Amniotic stem cell (primary cell): ENCODE data around the gene WEE1.

Source experiments
- DNase-seq: peaks from one replicate; lab custom pipeline; 2025; lab: John Stamatoyannopoulos, UW

The WEE1 gene

DNA sequence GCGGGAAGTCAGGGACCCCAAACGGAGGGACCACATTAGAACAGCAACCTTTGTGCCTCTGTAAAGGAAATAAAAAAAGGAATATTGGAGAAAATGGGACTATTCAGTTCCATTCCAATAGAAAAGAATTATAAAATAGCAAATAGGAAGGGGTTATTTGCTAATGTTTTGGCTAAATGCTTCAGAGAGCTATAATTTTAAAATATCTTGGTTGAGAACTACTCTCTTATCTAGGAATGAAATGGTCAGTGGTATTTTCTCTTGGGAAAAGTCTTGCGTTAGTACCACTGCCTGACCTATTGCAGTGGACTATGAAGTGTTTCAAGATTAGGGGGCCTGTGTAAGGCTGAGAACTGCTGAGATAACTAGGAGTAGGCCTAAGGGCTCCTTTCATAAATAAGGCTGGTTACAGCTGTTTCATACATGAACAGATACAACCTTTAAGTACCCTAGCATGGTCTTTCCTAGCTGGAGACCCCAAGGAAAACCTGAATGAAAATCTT lies 6.9 kb upstream of the WEE1 start:
- no peak for DNase-seq

DNA sequence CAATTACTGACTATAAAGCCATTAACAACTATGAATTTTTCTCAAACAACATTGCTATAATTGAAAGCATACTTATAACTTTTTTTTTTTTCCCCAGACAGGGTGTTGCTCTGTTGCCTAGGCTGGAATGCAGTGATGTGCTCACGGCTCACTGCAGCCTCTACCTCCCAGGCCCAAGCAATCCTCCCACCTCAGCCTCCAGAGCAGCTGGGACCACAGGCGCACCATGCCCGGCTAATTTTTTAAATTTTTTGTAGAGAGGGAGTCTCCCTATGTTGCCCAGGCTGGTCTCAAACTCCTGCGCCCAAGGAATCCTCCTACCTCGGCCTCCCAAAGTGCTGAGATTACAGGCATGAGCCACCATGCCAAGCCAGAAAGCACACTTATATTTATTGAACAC lies 6.1 kb upstream of the WEE1 start:
- DNase-seq = no peak

DNA sequence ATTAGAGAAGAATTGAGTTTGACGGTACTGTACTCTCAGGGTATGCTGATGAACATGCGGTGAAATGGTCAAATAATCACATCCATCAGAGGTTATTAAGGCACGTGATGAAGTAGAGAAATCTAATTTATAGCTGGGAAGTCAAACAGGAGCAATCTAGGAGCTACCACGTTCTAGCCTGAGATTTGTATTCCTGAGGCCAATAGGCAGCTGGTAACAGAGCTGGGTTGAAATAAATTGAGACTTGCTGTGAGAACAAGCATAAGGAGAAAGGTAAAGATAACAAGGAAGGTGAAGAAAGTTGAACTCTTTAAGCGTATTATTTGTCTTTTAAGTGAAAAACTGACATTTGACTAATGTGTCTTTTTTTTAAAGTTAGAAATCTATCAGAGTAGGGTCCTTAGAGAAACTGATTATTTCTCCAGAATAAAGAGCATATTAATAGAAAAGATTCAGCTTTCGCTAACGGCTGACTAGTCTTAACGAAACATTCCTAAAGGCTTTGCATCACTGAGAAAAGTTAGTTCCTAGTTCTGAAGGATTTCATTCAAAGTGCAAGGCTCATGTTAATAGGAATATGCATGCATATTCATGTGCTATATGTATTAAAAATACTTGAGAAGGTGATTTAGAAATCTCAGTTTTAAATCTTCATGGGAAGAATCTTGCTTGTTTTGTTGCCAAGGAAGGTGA lies 5.2 kb upstream of the WEE1 start:
- DNase-seq = no peak

DNA sequence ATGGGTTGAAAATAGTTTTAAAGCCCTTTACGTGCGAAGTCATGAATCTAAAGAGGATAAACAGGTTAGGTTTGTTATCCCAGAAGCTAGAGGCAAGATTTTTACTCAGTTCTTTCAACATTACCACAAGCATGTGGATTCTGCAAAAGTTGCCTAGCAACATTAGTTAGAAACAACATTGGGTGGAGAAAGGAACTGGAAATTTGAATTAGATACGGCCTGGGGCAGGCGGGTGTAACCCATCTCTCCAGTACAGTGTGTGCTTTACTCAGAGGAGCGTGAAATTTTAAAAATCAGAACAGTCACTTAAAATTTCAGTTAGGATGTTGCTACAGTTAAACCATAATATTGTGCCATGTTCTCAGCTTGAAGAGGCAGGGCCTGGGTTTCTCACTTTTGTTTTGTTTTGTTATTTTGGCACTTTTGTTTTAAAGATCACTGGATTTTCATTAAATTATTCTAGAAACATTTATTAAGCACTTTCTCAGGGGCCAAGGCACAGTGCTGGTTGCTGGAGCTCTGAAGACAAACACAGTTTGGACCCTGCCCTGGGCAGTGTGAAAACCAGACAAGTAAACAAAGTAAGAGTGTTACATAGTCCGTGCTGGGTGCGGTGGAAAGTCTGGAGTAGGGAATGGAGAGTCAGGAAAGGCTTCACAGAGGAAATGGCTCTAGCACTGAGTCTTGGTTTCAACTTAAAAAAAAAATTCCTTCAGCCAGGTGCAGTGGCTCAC lies 4.4 kb upstream of the WEE1 start:
- DNase-seq = peak; percentile 90

DNA sequence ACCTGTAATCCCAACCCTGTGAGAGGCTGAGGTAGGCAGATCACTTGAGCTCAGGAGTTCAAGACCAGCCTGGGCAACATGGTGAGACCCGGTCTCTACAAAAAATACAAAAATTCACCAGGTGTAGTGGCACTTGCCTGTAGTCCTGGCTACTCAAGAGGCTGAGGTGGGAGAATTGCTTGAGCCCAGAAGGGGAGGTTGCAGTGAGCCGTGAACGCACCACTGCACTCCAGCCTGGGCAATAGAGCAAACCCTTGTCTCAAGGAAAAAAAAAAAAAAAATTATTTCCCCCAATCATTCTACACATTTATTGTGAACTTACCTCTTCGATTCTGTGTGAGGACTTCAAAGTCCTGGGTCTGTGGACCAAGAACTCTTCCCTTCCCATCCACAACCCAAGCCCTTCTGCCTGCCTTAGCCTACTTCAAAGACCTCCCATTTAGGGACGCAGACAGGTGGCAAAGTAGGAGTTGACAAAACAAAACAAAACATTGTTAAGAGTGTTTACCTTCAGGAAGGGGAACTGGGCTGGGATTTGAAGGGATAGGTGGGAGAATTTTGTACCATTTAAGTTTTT lies 3.8 kb upstream of the WEE1 start:
- DNase-seq = no peak

DNA sequence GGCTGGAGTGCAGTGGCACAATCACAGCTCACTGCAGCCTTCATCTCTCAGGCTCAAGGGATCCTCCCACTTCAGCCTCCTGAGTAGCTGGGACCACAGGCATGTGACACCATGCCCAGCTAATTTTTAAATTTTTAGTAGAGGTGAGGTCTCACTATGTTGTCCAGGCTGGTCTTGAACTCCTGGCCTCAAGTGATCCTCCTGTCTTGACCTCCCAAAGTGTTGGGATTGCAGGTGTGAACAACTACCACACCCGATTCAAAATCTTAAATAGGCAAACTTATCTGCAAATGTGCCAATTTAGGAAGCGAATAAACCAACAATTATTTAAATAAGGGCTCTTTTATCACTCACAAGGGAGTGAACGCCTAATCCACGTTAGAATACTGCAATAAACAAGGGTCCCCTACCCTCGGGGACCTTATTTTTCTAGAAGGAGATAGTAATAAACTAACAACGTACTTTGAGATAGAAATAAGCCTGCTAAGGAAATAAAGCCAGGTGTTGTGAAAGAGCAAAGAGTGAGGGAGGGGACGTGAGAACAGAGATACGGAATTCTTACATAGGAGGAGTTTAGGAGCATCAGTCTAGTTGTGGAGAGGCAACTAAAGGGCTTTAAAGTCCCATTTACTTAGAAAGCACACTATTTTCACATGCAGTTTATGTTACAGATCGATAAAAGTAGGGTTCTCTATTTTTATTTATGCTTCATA lies 3.0 kb upstream of the WEE1 start:
- DNase-seq = no peak

DNA sequence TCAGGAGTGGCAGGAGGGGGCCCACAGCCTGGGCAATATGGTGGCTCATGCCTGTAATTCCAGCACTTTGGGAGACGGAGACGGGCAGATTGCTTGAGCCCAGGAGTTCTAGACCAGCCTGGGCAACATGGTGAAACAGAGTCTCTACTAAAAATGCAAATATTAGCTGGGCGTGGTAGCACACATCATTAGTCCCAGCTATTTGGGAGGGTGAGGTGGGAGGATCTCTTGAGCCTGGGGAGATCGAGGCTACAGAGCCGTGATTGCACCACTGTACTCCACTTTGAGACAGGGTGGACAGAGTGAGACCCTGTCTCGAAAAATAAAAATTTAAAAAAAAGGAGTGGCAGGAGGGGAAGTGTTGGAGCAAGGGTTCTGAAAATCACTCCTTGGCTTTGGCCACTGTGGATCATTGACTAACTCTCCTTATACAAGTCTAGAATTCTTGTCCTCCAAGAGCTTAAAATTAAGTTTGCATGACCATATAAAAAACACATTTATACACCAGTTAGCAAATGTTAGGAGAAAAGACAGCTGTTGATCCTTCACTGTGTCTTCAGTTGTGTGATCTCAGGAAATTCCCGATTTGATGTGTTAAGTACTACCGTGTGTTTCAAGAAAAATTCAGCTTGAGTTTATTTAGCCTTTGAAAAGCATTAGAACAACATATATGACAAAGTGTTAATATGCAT lies 2.3 kb upstream of the WEE1 start:
- no peak for DNase-seq

DNA sequence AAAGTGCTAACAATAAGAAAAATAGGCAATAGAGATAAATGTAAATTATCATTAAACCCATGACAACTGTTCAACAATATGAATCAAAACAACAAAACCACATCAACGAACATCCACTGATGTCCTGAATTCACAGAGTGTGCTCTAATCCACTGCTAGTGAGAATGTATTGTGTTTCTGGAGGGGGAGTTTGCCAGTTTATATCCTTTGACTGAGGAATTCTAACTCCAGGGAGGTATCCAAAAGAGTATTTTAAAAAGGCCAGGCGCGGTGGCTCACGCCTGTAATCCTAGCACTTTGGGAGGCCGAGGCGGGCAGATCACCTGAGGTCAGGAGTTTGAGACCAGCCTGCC lies 1.7 kb upstream of the WEE1 start:
- no peak for DNase-seq

DNA sequence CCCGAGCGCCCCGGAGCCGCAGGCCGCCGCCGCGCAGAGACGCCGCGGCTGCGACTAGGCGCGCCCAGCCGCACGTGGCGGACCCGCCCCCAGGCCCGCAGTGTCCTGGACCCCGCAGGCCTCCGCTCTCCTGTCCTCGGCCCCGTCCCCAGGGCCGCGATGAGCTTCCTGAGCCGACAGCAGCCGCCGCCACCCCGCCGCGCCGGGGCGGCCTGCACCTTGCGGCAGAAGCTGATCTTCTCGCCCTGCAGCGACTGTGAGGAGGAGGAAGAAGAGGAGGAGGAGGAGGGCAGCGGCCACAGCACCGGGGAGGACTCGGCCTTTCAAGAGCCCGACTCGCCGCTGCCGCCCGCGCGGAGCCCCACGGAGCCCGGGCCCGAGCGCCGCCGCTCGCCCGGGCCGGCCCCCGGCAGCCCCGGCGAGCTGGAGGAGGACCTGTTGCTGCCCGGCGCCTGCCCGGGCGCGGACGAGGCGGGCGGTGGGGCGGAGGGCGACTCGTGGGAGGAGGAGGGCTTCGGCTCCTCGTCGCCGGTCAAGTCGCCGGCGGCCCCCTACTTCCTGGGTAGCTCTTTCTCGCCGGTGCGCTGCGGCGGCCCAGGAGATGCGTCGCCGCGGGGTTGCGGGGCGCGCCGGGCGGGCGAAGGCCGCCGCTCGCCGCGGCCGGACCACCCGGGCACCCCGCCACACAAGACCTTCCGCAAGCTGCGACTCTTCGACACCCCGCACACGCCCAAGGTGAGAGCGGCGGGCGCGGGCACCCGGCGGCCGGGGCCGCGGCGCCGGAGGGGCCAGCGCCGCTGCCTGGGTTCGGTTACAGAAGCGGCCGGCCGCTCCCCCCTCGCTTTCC lies 528 bp downstream of the WEE1 start:
- DNase-seq = no peak

DNA sequence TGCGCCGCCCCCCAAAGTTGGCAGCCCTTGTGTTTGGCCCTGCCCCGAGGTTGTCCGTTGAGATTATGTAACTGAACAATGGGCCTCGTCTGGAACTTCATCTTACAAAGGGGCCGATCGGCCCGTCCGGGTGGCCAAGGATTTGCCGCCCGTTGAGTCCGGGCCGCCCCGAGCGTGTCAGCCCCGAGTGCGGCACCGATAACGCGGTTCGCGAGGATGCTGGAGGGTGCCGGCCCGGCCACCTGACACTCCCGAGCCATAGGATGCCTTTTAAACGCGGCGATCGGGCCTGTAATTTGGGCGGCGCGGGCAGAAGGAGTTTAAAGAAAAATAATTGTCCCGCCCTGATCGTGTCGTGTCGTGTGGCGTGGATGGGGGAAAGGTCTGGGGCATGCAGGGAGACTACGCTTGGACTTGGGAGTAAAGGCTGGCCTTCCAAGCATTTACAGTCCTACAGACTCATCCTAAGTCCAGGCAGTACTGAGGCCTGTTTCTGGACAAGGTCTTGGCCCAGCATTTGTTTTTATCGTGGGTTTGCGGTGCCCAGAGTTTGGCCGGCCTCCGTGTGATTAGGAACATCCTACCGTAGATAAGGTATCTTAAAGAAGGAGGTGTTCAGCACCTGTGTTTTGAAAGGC lies 1.3 kb downstream of the WEE1 start:
- DNase-seq = no peak

DNA sequence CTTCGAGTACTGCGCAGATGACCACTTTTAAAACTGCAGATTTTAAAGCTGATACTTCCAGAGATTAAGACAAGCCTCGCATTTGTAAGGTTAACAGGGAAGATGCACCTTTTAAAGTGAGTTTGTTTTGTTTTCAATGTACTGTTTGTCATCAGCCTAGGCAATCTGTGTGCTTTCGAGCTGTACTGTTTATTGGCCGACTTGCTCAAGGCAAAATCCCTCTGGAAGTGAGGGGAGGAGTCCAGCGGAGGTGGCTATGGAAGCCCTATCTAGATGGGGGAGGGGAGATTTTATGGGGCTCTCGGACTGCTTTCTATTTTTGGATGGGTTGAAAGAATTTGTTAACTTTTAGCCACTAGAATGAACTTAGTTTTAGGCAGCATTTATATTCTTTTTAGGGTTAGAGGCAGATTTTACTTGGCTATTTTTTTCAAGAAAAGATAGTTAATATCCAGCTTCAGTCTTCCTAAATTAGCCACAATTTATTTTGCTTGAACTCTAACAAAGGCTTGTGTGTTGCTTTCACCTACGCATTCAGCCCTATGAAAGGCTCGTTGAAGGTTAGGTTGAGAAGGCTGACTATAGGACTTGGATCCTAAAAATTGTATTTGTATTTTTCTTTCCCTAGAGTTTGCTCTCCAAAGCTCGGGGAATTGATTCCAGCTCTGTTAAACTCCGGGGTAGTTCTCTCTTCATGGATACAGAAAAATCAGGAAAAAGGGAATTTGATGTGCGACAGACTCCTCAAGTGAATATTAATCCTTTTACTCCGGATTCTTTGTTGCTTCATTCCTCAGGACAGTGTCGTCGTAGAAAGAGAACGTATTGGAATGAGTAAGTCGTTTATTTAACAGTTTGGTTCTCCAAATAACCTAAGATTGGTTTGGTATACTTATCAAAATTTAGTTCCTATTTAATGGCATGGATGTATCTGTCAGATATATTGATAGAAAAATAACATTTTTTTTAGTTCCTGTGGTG lies 2.1 kb downstream of the WEE1 start:
- DNase-seq = peak; percentile 67

DNA sequence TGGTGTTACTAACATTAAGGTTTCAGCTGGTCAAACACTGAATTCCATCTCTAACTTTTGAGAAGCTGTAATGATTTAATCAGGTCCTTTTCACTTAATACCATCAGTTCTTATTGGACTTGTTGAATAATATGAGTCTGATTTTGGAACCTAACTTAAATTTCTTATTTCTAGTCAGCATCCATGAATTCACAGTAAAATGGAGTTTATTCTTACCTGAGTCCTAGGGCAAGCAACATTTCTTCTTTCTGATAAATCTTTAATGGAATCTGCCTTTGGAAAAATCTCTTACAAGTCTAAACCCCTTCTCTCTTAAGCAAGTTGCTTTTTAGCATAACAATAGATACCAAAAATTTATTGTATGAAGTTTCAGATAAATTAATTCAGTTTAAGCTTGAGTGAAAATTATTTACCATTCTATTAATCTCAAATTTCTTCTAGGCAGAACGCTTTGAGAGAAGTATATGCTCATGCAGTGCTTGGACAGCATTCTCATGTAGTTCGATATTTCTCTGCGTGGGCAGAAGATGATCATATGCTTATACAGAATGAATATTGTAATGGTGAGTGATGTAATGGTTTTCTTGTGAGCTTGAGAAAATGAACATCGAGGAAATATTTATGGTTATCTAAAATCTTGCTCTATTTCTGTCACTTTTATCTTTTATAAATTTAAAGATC lies 3.4 kb downstream of the WEE1 start:
- no peak for DNase-seq

DNA sequence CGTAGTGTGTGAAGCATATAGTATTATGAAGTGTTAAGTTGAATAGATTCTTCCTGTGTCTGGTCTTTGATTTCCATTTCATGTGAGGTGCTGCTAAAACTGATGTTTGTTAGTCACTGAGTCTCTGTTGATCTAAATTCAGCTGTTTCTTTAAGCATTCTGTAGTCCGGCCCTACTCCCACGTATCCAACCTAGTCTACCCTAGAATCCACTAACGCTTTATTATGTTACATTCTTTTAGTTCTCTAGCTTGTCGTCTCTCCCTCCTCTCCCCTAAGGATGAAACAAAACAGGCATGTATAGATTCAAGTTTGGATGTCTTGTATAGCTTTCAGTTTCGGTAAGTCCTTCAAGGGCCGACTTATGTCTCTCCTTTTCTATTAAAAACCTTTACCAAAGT lies 4.1 kb downstream of the WEE1 start:
- no peak for DNase-seq

DNA sequence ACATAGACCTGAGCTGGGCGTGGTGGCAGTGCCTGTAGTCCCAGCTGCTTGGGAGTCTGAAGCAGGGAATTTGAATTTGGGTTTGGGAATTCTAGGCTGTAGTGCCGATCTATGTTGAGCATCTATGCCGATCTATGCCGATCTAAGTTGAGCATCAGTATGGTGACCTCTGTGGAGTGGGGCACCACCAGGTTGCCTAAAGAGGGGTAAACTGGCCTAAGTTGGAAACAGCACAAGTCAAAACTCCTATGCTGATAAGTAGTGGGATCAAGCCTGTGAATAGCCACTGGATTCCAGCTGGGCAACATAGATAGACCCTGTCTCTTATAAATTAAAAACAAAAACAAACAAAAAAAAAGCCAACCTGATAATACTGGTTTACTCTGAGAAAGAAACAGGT lies 7.4 kb downstream of the WEE1 start:
- no peak for DNase-seq

DNA sequence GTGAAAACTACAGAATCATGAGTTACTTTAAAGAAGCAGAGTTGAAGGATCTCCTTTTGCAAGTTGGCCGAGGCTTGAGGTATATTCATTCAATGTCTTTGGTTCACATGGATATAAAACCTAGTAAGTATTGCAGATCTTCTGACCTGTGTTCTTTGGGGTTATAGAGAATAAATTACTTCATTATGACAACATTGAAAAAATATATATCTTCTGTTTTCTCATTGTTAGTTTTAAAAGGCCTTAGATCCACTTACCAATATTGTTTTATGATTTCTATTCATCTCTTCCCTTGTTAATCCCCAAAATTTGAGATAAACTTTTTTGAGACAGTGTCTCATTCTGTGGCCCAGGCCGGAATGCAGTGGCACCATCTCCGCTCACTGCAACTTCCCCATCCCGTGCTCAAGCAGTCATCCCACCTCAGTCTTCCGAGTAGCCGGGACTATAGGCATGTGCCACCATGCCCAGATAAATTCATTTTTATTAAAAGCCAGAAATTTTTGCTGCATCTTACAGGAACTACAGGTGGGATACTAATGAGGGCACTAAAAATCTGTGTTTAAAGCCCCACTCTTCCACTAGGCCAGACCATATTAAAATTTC lies 8.2 kb downstream of the WEE1 start:
- no peak for DNase-seq

DNA sequence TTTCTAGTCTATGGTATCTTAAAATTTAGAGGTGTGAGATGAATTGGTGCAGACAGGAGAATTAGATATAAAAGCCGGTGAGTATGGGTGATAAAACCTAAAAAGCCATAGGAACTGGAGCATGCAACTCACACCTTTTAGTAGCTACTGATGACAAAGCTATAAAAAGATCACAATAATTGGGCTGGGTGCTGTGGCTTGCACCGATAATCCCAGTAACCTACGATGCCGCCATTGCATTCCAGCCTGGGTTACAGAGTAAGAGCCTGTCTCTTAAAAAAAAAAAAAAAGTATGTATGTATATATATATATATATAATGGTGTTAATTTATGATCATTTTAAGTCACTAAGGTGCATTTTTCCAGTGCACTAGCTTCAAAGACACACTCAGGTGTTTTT lies 17.2 kb downstream of the WEE1 start:
- no peak for DNase-seq

DNA sequence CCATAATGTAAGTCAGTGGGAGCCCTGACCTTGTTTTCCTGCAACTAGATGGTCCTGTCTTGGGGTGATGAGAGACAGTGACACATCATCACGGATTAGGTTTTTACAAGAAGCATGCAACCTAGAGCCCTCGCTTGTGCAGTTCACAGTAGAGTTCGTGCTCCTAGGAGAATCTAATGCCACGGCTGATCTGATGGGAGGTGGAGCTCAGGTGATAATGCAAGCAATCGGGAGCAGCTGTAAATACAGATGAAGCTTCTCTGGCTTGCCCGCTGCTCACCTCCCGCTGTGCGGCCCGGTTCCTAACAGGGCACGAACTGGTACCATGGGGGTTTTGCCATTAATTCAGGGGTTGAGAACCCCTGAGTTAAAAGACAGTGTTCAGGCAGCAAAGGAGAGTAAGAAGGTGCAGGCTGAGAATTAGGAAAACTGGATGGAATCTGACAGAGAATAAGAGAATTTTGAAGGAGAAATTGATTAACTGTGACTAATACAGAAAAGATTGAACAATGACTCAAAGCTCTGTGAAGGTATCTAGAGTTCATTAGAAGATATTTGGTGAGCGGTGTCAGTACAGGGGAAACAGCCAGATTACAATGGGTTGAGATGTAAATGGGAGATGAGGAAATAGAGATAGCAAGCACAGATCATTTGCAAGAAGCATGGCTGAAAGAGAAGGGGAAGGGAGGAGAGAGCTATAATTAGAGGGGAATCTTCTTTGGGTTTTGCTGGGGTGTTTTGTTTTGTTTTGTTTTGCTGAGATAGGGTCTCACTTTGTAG lies 21.0 kb downstream of the WEE1 start:
- DNase-seq = no peak
